Glomerular visceral epithelial cell (primary cell): ENCODE results near the gene USP21.

Experiments
- DNase-seq: peaks from one replicate; pipeline ENCODE4 v3.0.0-alpha.2; 2016; ENCODE audit errors: extremely low spot score

USP21 gene

GRCh38 chr1:161192476-161193465 lies 33.5 kb downstream of the USP21 start:
- peak; percentile 73 for DNase-seq

DNA sequence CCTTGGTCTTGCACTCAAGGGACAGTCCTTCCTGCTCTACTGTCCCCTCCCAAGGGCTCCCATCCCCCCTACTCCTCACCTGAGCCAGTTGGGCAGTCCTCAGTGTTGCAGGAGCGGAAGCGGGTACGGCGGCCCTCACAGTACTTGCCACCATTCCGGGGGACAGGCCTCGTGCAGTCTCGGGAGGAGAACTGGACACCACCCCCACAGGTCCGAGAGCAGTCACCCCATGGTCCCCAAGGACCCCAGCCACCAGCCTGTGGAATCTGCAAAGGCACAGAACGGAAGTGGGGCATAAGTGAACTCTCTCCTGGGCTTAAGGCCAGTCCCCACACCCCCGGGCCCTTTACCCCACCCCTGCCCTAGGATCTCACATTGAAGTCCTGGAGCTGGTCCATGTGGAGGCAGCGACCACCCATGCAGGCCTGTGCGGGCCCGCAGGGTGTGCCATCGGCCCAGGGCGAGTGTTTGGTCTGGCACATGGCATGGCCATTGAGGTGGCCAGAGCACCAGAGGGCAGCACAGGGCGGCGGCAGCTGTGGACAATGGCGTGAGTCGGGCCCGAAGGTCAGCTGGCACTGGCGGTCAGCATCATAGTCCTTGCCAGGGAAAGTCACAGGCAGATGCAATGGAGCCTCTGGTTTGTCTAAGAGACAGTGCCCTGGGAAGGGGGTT lies 34.4 kb downstream of the USP21 start:
- DNase-seq, result no peak

GRCh38 chr1:161195171-161195570 lies 35.9 kb downstream of the USP21 start:
- no peak for DNase-seq

- no peak for DNase-seq
Measured at GRCh38 chr1:161196111-161196510, 36.8 kb downstream of the USP21 start.

DNA sequence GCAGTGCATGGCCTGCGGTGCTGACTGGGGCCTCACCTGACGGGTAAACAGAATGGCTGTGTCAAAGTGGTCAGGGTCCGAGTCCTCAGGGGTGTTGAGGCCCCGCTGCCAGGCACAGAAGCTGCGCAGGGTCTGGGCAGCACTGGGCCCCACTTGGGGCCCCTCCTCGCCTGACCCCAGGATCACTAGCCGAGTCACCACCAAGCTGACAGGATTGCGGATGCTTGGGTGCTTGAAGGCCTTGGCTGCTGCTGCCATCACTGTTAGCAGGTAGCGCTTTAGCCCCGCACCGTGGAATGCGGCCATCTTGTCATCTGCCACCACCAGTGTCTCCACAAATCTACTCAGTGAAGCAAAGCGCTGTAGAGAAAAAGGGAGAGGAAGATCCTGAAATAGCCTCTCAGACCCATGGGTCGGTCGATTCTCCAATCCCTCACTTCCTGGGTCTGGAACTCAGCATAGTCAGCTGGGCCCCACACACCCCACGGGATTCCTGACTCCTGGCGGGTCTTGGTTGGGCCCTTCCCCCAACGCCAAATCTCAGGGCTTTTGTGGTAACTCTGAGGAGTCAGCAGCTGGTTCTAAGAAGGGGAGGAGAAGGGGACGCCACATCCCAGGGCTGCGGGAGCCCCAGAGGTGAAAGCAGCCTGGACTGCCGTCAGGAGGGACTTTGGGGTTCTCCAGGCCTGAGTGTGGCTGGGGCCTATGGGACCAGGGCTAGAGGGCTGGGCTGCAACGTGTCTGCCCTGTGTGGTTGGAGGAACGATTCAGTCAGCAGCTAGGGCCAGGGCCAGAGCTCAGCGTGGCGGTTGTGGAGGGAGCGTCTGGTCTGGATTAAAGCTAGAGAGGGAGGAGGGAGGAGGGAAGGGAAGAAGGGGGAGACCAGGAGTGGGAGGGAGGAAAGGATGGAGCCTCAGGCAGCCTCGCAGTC lies 37.5 kb downstream of the USP21 start:
- DNase-seq, result no peak

GRCh38 chr1:161197560-161198193 lies 38.4 kb downstream of the USP21 start:
- no peak for DNase-seq

GRCh38 chr1:161198194-161198896 lies 39.0 kb downstream of the USP21 start:
- DNase-seq, result no peak

DNA sequence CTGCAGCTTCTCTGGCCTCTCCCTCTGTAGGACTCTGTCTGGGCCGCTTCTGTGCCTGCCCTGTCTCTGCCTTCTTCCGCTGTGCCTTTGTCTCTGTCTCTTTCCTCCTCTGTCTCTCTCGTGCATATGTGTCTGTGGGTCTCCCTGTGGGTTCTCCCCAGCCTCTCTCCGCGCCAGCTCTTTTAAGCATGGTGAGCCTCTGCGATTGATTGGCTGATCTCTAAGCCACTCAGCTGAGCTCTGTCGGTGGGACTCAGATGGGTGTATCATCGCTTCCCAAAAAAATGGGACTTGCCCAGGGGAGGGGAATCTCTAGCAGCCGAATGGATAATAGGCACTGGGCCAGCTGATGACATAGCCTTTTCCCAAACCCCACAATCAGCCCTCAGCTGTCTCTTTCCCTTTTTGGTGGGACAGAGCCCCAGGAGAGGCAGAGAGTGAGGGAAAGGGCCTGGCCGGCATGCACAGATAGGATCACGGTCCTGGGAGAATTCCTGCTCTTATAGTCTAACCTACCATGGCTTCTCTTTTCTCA lies 39.7 kb downstream of the USP21 start, which contains the start of gene ADAMTS4:
TSS of gene ADAMTS4 (minus strand) at position 158 of the 535 bp plus-strand sequence. CDS start 427 bp downstream, outside the sequence.
- DNase-seq, result no peak

GRCh38 chr1:161199506-161200139 lies 40.3 kb downstream of the USP21 start:
- no peak for DNase-seq

DNA sequence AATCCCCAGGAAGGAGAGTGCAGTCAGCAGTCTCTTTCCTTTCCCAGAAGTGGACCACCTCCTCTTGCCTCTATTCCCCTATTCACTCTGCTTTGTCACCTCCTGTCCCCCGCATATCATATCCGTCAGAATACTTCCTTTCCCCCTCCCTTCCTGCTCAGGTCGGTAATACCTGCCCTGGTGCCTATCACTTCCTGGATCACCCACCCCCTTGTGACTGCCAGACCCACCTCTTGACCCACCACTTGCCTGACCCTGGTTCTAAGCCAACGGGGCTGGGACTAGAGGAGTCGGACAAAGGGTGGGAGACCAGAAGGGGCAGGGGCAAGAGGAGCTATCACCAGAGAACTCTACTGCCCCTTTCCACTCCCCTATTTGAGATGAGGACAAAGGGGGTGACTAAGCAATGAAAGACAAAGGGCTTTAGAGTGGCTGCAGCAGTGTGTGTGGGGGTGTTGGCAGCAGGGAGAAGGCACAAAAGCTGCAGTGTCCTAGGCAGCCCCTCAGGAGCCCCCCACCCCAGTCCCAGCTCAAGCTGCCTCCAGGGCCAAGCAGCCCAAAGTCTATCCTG lies 41.2 kb downstream of the USP21 start:
- no peak for DNase-seq

DNA sequence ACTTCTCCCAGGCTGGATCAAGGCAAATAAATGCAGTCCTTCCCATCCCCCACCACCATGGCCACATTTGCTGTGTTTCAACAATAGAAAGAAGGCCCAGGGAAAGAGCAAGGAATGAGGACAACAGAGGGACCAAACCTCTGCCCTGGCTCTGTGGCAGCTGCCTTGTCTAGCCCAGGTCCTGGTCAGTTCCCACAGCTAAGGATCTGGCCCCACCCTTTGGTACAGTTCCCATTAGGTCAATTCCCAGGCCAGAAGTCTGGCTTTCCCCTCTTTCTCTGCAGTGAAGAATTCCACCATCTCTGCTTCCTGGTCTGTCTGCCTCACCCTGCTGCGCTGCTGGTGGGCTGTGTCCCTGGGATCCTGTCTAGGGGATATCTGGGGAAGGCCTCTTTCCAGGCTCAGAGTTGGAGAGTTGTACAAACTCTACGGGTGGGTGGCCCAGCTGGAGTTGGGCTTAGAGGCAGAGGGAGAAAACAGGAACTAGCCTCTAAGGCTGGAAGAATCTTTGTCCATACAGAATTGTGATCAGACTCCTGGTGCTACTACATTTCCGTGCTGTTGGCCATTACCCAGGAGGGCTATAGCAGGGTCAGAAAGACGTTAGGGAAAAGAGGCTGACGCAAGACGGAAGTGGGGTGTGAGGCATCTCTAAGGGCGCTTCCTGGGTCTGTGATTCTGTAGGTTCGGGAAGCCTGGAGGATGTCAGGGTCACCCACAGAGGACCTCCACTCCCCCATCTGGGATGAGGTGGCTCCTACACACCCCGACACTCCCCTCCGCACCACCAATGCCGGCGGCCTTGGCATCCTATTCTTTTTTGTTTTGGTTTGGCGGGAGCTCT lies 41.9 kb downstream of the USP21 start:
- DNase-seq, result no peak

GRCh38 chr1:161201836-161202712 lies 42.8 kb downstream of the USP21 start, which contains the start of gene NDUFS2:
TSS of gene NDUFS2 (plus strand) at chr1:161202367. CDS start at chr1:161202386, 19 bp downstream.
- peak; percentile 99 for DNase-seq

- DNase-seq, result no peak
Measured at GRCh38 chr1:161206411-161207140, 47.3 kb downstream of the USP21 start.

DNA sequence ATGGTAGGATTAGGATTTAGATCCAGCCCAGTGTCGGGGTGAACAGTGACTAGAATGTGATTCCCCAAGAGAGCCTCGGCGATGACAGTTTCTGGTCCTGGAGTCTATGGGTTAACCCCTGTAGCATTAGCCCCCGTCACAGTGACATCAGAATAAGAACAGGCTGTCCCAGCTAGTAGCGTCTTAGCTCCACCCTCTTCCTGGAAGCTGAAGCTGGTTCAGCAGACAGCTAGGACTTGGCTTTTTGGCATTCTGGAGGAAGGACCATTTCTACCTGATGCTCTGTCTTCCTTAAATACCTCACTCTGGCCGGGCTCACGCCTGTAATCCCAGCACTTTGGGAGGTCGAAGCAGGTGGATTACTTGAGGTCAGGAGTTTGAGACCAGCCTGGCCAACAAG lies 47.9 kb downstream of the USP21 start:
- no peak for DNase-seq

DNA sequence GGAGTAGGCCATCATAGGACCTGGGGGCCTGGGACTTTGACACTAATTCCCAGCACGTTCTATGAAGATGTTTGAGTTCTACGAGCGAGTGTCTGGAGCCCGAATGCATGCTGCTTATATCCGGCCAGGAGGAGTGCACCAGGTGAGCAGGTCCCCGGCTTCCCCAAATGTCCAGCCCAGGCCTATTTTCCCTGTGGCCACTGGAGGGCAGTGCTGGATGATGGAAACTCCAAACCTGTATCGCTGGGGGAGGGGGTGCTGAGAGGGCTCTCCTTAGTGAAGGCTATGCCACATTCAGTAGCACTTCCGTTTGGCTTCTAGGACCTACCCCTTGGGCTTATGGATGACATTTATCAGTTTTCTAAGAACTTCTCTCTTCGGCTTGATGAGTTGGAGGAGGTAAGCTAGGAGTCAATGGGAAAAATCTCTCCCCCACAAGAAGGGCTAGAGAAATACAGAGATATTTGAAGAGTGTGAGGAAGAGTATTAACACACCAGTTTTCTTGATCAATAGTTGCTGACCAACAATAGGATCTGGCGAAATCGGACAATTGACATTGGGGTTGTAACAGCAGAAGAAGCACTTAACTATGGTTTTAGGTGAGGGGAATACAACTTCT lies 50.6 kb downstream of the USP21 start:
- peak; percentile 77 for DNase-seq

DNA sequence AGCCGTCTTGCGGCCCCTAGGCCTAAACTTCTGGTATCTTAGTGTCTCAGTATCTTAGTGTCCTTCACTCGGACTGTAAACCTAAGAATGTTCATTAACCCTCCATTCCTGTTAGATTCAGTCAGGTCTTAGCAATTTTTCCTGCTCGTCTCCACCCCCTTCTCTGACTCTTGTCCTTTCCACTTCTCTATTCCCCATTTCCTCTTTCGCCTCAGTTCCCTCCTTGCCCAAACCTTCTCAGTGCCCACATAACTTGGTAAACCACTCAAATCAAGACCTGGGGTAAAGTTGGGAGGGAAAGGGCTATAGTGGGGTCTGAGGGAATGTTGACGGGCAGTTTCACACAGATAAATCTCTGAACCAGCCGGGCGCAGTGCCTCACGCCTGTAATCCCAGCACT lies 55.1 kb downstream of the USP21 start:
- no peak for DNase-seq
